ENCODE data around the gene RPS26.
A peak's percentile ranks its signal among the peaks of the same experiment; 100 is the strongest.

RPS26 gene

DNA sequence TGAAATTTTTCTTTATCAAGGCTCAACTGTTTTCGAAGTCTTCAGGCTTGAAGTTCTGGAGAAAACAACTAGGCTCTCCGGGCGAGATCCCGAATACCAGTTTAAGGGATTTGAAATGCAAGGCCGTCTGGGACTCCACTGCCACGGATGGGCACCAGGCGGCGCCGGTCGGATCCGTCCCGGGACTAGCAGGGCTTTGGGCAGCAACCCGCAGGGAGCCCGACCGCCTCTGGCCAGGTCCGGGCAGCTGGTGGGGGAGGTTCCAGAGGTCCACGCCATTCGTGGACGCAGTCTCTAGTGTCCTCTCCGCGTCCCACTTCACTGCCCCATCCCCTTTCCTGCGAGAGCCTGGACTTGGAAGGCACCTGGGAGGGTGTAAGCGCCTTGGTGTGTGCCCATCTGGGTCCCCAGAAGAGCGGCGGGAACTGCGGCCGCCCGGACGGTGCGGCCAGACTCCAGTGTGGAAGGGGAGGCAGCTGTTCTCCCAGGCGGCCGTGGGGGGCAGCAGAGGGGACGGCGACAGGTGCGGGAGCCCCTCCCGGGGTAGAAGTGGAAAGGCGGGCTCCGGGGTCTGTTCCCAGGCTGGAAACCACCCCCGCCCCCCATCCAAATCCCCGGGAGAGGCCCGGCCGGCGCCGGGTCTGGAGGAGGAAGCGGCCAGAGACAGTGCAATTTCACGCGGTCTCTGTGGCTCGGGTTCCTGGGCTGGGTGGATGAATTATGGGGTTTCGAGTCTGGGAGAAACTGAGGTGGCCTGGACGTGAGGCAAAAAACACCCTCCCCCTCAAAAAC is 37.4 kb downstream of the RPS26 start:
- DNase-seq (ENCODE audit: low read depth in 2 of 2), result peak; percentile 24 to 39

DNA sequence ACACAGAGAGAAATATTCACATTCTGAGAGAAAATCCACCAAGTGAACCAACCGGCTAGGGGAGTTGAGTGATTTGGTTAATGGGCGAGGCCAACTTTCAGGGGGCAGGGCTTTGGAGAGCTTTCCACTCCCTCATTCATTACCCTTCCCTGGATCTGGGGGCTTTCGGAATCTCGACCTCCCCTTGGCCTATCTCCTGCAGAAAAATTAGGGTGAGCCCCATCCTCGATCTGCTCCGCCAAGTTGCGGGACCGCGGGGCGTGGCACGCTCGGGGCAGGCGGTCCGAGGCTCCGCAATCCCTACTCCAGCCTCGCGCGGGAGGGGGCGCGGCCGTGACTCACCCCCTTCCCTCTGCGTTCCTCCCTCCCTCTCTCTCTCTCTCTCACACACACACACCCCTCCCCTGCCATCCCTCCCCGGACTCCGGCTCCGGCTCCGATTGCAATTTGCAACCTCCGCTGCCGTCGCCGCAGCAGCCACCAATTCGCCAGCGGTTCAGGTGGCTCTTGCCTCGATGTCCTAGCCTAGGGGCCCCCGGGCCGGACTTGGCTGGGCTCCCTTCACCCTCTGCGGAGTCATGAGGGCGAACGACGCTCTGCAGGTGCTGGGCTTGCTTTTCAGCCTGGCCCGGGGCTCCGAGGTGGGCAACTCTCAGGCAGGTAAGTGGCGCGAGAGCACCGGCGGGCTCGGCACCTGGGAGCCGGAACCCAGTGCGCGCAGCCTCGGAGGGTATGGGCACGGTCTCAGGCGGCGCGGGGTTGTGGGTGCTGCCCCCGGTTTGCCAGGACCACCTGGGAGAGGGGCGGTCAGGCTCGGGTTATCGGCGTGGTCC is 38.2 kb downstream of the RPS26 start, which contains the start of gene ERBB3:
ERBB3 (plus strand) TSS at position 443 of the 833 bp plus-strand sequence; CDS start at position 579, 136 bp downstream.
- DNase-seq (ENCODE audit: low read depth in 2 of 2), result peak; percentile 55 to 59

DNA sequence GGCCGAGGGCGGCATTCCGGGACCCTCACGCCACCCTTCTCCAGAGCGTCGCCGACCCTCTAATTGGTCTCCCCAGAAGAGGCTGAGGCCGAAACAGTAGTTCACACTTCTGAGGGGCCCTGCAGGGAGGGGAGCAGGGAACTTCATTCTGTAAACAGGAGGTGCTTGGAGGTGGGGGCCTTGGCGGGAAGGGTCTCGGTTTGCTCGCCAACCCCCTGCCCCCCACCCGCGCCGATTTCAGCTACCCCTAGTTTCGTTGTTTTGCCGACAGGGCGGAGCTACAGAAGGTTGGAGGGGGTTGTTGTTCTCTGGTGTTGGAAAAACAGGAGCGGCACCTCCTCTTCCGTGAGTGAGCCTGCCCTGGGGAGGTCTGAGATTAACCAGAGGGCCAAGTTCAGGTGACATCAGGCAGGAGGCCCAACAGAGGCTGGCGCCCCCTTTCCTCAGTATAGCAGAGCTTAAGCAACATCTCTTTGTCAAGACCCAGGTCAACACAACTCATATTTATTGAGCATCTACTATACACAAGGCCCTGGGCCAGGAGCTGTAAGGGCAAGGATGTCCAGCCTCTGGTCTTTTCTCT is 38.9 kb downstream of the RPS26 start:
- DNase-seq (ENCODE audit: low read depth in 2 of 2), result no peak

DNA sequence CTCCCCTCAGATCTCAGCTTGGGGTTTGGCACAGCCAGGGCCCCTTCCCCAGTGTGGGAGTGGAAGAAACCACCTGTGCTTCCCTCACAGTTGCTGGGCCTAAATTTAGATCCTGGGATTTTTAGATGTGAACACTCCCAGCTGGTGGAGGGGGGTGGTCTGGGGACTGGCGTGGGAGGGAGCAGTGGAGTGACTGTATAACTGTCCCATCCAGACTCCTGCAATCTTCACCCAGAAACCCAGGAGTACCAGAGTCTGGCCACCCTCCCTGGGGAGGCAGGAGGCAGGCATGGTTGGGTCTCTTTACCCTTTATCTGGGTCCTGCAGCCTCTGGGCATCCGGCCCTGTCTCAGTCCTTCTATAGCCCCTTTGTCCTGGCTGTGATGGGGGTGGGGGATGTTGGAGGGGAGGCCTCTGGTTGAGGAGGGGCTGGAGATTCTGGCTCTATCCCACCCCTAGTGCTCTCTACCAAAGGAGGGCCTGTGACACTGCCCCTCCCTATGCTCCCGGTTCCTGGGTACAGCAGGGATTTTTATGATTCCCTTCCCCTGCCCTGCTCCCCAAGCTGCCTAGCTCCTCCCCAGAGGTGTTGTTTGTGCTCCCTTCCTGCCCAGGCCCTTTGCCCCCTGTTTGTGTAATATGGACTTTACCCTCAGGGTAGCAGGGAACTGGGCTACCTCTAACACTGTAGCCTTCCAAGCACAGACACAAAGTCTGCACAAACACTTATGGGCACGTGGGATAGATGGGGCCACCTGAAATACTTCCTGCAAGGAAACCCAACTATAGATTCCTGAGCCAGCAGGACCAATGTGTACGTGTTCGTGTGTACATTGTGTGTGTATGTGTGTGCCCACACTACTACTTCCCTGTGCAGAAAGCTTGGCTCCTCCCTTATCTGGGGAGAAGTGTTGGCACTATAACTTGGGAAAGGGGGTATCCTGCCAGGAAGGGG is 40.0 kb downstream of the RPS26 start:
- no peak for DNase-seq (ENCODE audit: low read depth in 2 of 2)

DNA sequence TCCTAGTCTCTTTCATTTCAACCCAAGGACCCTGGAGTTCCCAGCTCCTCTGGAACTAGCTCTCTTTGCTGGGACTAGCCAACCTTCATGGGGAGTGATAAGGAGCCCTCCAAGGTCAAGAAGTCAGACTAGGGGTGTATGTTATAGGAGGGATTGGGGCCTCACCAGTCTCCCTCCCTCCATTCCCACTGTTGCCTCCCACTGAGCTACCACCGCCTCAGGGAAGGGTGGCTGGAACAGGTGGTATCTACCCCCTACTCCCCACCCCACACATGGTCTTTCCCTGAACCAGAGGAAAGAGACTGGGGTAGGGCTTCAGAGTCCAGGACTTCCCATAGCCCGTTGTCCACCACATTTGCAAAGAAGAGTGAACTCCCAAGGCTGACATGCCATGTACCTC is 40.7 kb downstream of the RPS26 start:
- DNase-seq (ENCODE audit: low read depth in 2 of 2), result no peak

DNA sequence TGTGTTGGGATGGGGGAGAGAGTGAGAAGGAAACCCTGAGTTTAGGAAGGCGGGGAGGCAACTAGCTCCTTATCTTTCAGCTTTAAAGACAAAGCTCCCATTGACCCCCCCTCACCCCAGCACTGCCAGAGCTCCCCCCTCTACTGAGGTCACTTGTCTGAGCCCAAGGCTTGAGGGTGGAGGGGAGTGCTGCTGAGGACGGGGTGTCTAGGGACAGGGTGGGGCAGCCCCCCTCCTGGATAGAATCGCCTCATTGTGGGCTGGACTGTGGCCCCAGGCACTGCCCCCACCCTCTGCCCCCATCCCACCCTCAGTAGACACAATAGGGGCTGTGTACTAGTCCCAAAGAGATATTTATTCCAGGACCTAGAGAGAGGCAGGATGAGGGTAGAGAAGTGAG is 41.2 kb downstream of the RPS26 start:
- DNase-seq (ENCODE audit: low read depth in 2 of 2), result no peak

DNA sequence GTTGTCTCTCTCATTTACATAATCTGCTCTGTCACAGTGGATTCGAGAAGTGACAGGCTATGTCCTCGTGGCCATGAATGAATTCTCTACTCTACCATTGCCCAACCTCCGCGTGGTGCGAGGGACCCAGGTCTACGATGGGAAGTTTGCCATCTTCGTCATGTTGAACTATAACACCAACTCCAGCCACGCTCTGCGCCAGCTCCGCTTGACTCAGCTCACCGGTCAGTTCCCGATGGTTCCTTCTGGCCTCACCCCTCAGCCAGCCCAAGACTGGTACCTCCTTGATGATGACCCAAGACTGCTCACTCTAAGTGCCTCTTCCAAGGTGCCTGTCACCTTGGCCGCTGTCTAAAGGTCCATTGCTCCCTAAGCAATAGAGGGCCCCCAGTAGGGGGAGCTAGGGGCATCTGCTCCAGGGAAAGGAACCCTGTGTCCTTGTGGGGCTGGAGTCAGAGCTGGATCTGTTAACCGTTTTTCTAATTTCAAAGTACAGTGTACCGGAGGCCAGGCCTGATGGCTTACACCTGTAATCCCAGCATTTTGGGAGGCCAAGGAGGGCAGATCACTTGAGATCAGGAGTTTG is 43.3 kb downstream of the RPS26 start:
- DNase-seq (ENCODE audit: low read depth in 2 of 2), result no peak

DNA sequence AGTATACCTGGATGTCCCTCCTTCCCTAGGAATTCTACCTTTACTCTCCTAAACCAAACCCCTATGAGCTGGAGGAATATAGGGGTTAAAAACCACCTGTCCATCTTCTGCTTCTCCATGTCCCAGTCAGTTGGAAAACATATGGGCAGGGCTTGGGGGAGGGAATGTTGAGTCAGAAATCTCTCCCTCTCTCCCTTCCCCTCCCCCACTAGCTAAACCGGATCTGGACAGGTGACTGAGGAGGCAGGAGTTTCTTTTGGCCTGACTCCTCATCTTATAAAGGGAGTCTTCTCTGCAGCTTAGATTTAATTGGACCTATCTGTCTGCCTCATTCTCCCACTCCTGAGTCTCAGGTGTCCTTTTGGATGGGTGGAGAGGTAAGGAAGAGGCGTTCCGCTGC is 44.4 kb downstream of the RPS26 start:
- DNase-seq (ENCODE audit: low read depth in 2 of 2), result no peak

DNA sequence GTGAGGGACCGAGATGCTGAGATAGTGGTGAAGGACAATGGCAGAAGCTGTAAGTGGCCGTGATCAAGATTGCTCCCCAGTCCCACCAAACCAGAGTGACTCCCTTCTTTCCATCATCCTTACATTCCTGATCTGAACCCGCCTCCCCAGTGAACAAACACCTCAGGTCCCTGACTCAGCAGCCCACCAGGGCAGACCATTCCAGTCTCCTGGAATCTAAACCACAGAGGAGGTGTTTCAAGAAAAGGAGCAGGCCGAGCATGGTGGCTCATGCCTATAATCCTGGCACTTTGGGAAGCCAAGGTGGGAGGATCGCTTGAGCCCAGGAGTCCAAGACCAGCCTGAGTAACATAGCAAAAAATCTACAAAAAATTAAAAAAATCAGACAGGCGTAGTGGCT is 44.9 kb downstream of the RPS26 start:
- DNase-seq (ENCODE audit: low read depth in 2 of 2), result no peak

DNA sequence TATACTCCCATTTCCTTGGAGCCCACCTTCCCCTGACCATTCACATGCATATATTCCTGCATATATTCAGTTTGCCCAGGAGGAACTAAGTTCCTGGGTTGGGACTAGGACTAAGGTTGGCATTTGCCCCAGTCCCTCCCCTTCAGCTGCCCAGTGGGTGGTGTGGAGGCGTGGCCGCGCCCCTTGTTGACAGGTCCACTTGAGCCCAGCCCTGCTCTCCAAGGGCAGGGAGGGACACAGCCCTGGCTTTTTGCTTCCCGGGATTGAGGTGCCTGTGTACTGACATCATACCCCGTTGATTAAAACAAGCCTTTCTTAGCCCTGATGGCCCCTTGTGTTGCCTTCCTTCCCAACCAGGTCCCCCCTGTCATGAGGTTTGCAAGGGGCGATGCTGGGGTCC is 45.5 kb downstream of the RPS26 start:
- no peak for DNase-seq (ENCODE audit: low read depth in 2 of 2)

Data from stimulated activated CD4-positive, alpha-beta T cell treated with anti-CD3 and anti-CD28 coated beads, Interleukin-1b, Interleukin-23, amount 100 ng/mL, for 4 hours (primary cell).